Sigmoid colon (tissue), 7 donors: ENCODE data around the gene DCLK2. TPM values are rescaled to one million over a fixed set of nuclear protein-coding genes. Genes with fewer than 3 reads are reported as not detected.

Experiments
- DNase-seq: peaks from one replicate; pipeline ENCODE4 v3.0.0-alpha.2; 2019
- H3K27ac ChIP-seq, 4 donors: fragments of 200-600 bp; sonication (generic); one replicate each; pipeline ENCODE4 v1.5.1; 2016 to 2019; ENCODE audit warnings: mild to moderate bottlenecking in 1 of 4
- H3K27me3 ChIP-seq, 3 donors: fragments of 200-600 bp; sonication (generic); one replicate each; pipeline ENCODE4 v1.5.1; 2019; ENCODE audit warnings: mild to moderate bottlenecking in 1 of 3
- H3K36me3 ChIP-seq, 4 donors: fragments of 200-600 bp; sonication (generic); one replicate each; pipeline ENCODE4 v1.5.1; 2016 to 2019
- H3K4me1 ChIP-seq, 4 donors: fragments of 200-600 bp; sonication (generic); one replicate each; pipeline ENCODE4 v1.5.1; 2017 to 2019
- H3K4me3 ChIP-seq, 4 donors: fragments of 200-600 bp; sonication (generic); one replicate each; pipeline ENCODE4 v1.5.1; 2017 to 2019; ENCODE audit warnings: mild to moderate bottlenecking in 2 of 4, moderate library complexity in 1 of 4
- H3K9me3 ChIP-seq, 4 donors: fragments of 200-600 bp in 3 of 4; sonication (generic) in 3 of 4; one replicate each; pipeline versions ENCODE4 v1.5.1 to v1.6.1; 2013 to 2019
- CTCF ChIP-seq, 4 experiments: fragments of 450-650 bp in 3 of 4; fragments of 200-600 bp in 1 of 4; IDR thresholded peaks; one replicate each; pipeline ENCODE4 v1.5.1; 2016 to 2019; ENCODE audit warnings: antibody characterized with exemption in 4 of 4, mild to moderate bottlenecking in 3 of 4, moderate library complexity in 2 of 4
- EP300 ChIP-seq, 4 donors: sonication (generic); formaldehyde crosslinking; IDR thresholded peaks; one replicate each; pipeline ENCODE4 v1.6.1; 2017; ENCODE audit warnings: antibody characterized with exemption in 4 of 4
- POLR2A ChIP-seq, 2 donors: fragments of 450-650 bp; IDR thresholded peaks; one replicate each; pipeline ENCODE4 v1.6.1; 2016; ENCODE audit warnings: antibody characterized with exemption in 2 of 2, mild to moderate bottlenecking in 2 of 2, moderate library complexity in 2 of 2
- POLR2AphosphoS5 ChIP-seq, 4 donors: sonication (generic); formaldehyde crosslinking; IDR thresholded peaks; one replicate each; pipeline ENCODE4 v1.6.1; 2017; ENCODE audit warnings: antibody characterized with exemption in 4 of 4
- WGBS, 2 donors: extraction: QIAGEN DNeasy Blood & Tissue Kit; methylation state at CpG; one replicate each; pipeline ENCODE4 v1.1.7; 2013; 5-methylcytosine and 5-hydroxymethylcytosine counted together
- intact Hi-C: fragments of 100-400 bp; cut with DNase I; formaldehyde crosslinking; loops from one replicate; pipeline ENCODE4 v1.15.1; 2023
- polyA plus RNA-seq, 3 donors: library from polyadenylated mRNA; stranded (reverse); fragments of 200-250 nt; gene quantifications; one replicate each; pipeline ENCODE4 v1.2.3, GENCODE V29; 2013
- total RNA-seq, 4 donors: library from RNA; depleted of rRNA; stranded (reverse); fragments of >200 nt; gene quantifications; one replicate each; pipeline ENCODE4 v1.1.0, GENCODE V29; 2016
- donor health status: healthy with polysubstance abuse.
- donor health status: Bipolar disorder and iron deficiency.
- donor health status: healthy.

Gene DCLK2
- total and polyA plus RNA-seq, 7 donors, result 0.69 to 30.7 (median 9.4) TPM

GRCh38 chr4:150250998-150251651 is 172.9 kb downstream of the DCLK2 start:
- no peaks in the 10 kb centered on the region for H3K9me3 ChIP-seq
- TF ChIP-seq EP300 (IDR thresholded peaks at IDR 0.05), result no peak
- TF ChIP-seq CTCF (IDR thresholded peaks at IDR 0.05), result no peak
- TF ChIP-seq POLR2AphosphoS5 (IDR thresholded peaks at IDR 0.05), result no peak
- TF ChIP-seq POLR2A (IDR thresholded peaks at IDR 0.05), result no peak
- no peak for DNase-seq
- H3K36me3 ChIP-seq, result peaks cover 0 to 34% (median 0%) of the 10 kb centered on the region in 4 donors
- peaks cover 0 to 31% (median 24%) of the 10 kb centered on the region in 4 donors for H3K4me1 ChIP-seq
- peak overlapping the region in 3 of 4 donors; percentile 34 to 60 (median 36) for H3K27ac ChIP-seq
- 75 to 76% methylated on average over 4 of the region's 4 CpGs for WGBS, 2 donors
- intact Hi-C loops, result no loop called here
- no peaks in the 10 kb centered on the region for H3K27me3 ChIP-seq
- no peak overlapping the region for H3K4me3 ChIP-seq

GRCh38 chr4:150251752-150252190 is 173.5 kb downstream of the DCLK2 start:
- H3K36me3 ChIP-seq, result peaks cover 0 to 37% (median under 1%) of the 10 kb centered on the region in 4 donors
- TF ChIP-seq POLR2A (IDR thresholded peaks at IDR 0.05) (no peak), POLR2AphosphoS5 (IDR thresholded peaks at IDR 0.05) (peak in 2 of 4 donors; percentile 53 to 71), CTCF (IDR thresholded peaks at IDR 0.05) (no peak)
- peaks cover 0 to 36% (median 31%) of the 10 kb centered on the region in 4 donors for H3K4me1 ChIP-seq
- H3K27me3 ChIP-seq, result no peaks in the 10 kb centered on the region
- H3K27ac ChIP-seq, result peak overlapping the region in 3 of 4 donors; percentile 34 to 60 (median 36)
- WGBS, 2 donors, result 80 to 85% methylated on average over 7 of the region's 7 CpGs
- DNase-seq, result peak; percentile 79
- intact Hi-C loops, result no loop called here
- no peaks in the 10 kb centered on the region for H3K9me3 ChIP-seq
- no peak overlapping the region for H3K4me3 ChIP-seq

- H3K4me1 ChIP-seq, result peaks cover 0 to 41% (median 34%) of the 10 kb centered on the region in 4 donors
- no peak overlapping the region for H3K4me3 ChIP-seq
- H3K27me3 ChIP-seq, result no peaks in the 10 kb centered on the region
- TF ChIP-seq POLR2A (IDR thresholded peaks at IDR 0.05) (no peak), EP300 (IDR thresholded peaks at IDR 0.05) (no peak), POLR2AphosphoS5 (IDR thresholded peaks at IDR 0.05) (no peak), CTCF (IDR thresholded peaks at IDR 0.05) (no peak)
- peak overlapping the region in 3 of 4 donors; percentile 34 to 60 (median 36) for H3K27ac ChIP-seq
- H3K36me3 ChIP-seq, result peaks cover 0 to 39% (median 2%) of the 10 kb centered on the region in 4 donors
- H3K9me3 ChIP-seq, result no peaks in the 10 kb centered on the region
- no peak for DNase-seq
- intact Hi-C loops, result no loop called here
- 90 to 93% methylated on average over 6 of the region's 6 CpGs for WGBS, 2 donors
Measured at GRCh38 chr4:150252306-150252705, 174.1 kb downstream of the DCLK2 start.

GRCh38 chr4:150252741-150253140 is 174.5 kb downstream of the DCLK2 start:
- H3K27me3 ChIP-seq, result no peaks in the 10 kb centered on the region
- H3K27ac ChIP-seq, result peak overlapping the region in 3 of 4 donors; percentile 34 to 60 (median 36)
- intact Hi-C loops, result no loop called here
- TF ChIP-seq CTCF (IDR thresholded peaks at IDR 0.05) (no peak), EP300 (IDR thresholded peaks at IDR 0.05) (no peak), POLR2AphosphoS5 (IDR thresholded peaks at IDR 0.05) (no peak), POLR2A (IDR thresholded peaks at IDR 0.05) (no peak)
- no peaks in the 10 kb centered on the region for H3K9me3 ChIP-seq
- DNase-seq, result no peak
- no peak overlapping the region for H3K4me3 ChIP-seq
- H3K36me3 ChIP-seq, result peaks cover 0 to 36% (median 2%) of the 10 kb centered on the region in 4 donors
- 96% methylated on average over 7 of the region's 7 CpGs for WGBS, 2 donors
- H3K4me1 ChIP-seq, result peaks cover 0 to 44% (median 35%) of the 10 kb centered on the region in 4 donors
